Progenitor cell of endocrine pancreas (in vitro differentiated cells): ENCODE results near the gene HEG1. TPM values are rescaled to one million over a fixed set of nuclear protein-coding genes. Genes with fewer than 3 reads are reported as not detected.
A peak's percentile ranks its signal among the peaks of the same experiment; 100 is the strongest.

ENCODE experiments used
- DNase-seq: peaks from one replicate; pipeline ENCODE4 v3.0.0; 2021; ENCODE audit warnings: low spot score; ENCODE audit not compliant: unreplicated experiment
- H3K27ac Mint-ChIP-seq: 2 replicates; pipeline ENCODE4 v1.8.0; 2021; ENCODE audit warnings: mild to moderate bottlenecking, moderate library complexity, mixed read lengths
- H3K27me3 Mint-ChIP-seq: 2 replicates; pipeline ENCODE4 v1.8.0; 2021; ENCODE audit warnings: mixed read lengths
- H3K36me3 Mint-ChIP-seq: 2 replicates; pipeline ENCODE4 v1.8.0; 2022; ENCODE audit warnings: mixed read lengths; ENCODE audit not compliant: insufficient read depth
- H3K4me1 Mint-ChIP-seq: 2 replicates; pipeline ENCODE4 v1.8.0; 2021; ENCODE audit warnings: low read depth, mixed read lengths
- H3K4me3 Mint-ChIP-seq: 2 replicates; pipeline ENCODE4 v1.8.0; 2021; ENCODE audit warnings: low read depth, mild to moderate bottlenecking, moderate library complexity, mixed read lengths
- H3K9me3 Mint-ChIP-seq: 2 replicates; pipeline ENCODE4 v1.8.0; 2021; ENCODE audit warnings: low read depth, mixed read lengths
- CTCF ChIP-seq: fragments of 200-600 bp; sonication (generic); IDR thresholded peaks from one replicate; pipeline ENCODE4 v1.5.0; 2021; ENCODE audit warnings: antibody characterized with exemption, mild to moderate bottlenecking; ENCODE audit not compliant: unreplicated experiment
- total RNA-seq: library from RNA; stranded (reverse); gene quantifications from 2 replicates; pipeline ENCODE4 v1.2.1, GENCODE V29; 2021

The HEG1 gene
- total RNA-seq, 1 donor from 2014 or later: 4.1 TPM

DNA sequence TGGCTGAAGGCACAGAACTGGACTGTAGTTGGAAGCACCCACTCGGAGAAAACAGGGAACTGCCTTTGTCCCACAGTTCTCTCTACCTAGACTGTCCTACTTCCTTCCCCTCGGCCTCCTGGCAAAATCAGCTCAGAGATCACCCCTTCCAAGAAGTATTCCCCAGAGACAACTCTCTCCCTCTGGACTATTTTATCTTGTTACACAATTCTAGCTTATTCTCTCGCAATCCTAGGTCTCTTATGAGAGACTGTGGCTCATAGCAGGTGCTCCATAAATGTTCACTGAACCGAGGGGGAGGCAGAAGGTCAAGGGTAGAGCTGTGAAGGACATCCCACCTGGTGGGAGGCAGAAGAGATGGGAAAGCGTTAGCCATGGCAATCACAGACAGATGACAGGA lies 10.6 kb downstream of the HEG1 start:
- DNase-seq: no peak
- Mint-ChIP-seq H3K27me3 (peaks cover 15% of the 10 kb centered on the region), H3K27ac (no peak overlapping the region), H3K9me3 (no peaks in the 10 kb centered on the region), H3K36me3 (no peaks in the 10 kb centered on the region), H3K4me3 (no peak overlapping the region), H3K4me1 (peaks cover 4% of the 10 kb centered on the region)
- TF ChIP-seq CTCF: no peak

GRCh38 chr3:125043599-125044151 lies 12.1 kb downstream of the HEG1 start:
- H3K36me3 Mint-ChIP-seq: no peaks in the 10 kb centered on the region
- H3K4me3 Mint-ChIP-seq: no peak overlapping the region
- DNase-seq: no peak
- TF ChIP-seq CTCF: no peak
- H3K4me1 Mint-ChIP-seq: peaks cover 9% of the 10 kb centered on the region
- no peaks in the 10 kb centered on the region for H3K9me3 Mint-ChIP-seq
- H3K27me3 Mint-ChIP-seq: peaks cover 18% of the 10 kb centered on the region
- no peak overlapping the region for H3K27ac Mint-ChIP-seq

DNA sequence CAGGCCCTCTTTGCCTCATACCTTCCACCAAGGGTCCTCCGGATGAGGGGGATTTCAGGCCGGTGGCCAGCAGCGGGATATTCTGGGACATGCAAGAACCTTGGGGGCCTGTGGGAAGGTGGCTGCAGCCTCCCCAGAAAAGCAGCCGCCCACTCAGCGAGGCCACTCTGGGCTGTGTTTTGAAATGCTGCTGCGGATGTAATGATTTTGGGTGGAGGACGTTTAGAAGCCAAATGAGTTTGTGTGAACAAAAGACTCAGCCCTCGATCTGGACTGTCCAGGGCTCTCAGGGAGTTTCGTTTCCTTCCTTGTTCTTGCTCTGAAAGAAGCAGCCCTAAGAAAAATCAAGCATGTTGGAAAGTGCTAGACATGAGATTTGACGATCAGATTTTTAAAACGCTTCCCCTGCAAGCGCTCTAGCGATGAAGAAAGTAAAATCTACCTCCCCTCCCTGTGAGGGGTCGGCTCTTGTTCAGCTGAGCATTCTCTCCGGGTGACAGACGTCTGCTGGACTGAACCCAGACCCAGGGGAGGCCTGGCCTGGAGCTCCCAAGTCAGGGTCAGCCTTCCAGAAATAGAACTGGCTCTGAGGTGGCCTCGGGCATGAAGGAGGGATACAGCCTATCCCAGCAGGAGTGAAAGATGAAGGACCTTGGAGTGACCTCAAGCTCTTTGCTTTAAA lies 12.9 kb downstream of the HEG1 start:
- no peaks in the 10 kb centered on the region for H3K9me3 Mint-ChIP-seq
- H3K4me1 Mint-ChIP-seq: peaks cover 9% of the 10 kb centered on the region
- DNase-seq: no peak
- H3K27ac Mint-ChIP-seq: peak overlapping the region; percentile 12
- H3K27me3 Mint-ChIP-seq: peaks cover 14% of the 10 kb centered on the region
- no peaks in the 10 kb centered on the region for H3K36me3 Mint-ChIP-seq
- TF ChIP-seq CTCF: no peak
- H3K4me3 Mint-ChIP-seq: no peak overlapping the region

GRCh38 chr3:125039131-125040100 lies 16.4 kb downstream of the HEG1 start:
- H3K4me3 Mint-ChIP-seq: no peak overlapping the region

More at GRCh38 chr3:125039131-125040100, 16.4 kb downstream of the HEG1 start:
- H3K36me3 Mint-ChIP-seq: peaks cover 2% of the 10 kb centered on the region
- H3K27ac Mint-ChIP-seq: no peak overlapping the region
- H3K4me1 Mint-ChIP-seq: peaks cover 9% of the 10 kb centered on the region
- DNase-seq: no peak
- peaks cover 11% of the 10 kb centered on the region for H3K27me3 Mint-ChIP-seq
- peaks cover 5% of the 10 kb centered on the region for H3K9me3 Mint-ChIP-seq
- TF ChIP-seq CTCF: no peak
